Activated CD4-positive, alpha-beta T cell treated with anti-CD3 and anti-CD28 coated beads, Interleukin-10, Interleukin-2, amounts not matched to agents 100 ng/mL and 50 ng/mL, durations not matched to agents 16 hours and 8 hours (primary cell): ENCODE data around the gene ELOA.
"Not testable (repeated sequence)": the region's sequence is repeated elsewhere in the genome, so short reads cannot be mapped to it uniquely, and the experiment has no call there.

Experiments used
- DNase-seq: peaks from one replicate; pipeline ENCODE4 v3.0.0-alpha.2; 2020

The ELOA gene

DNA sequence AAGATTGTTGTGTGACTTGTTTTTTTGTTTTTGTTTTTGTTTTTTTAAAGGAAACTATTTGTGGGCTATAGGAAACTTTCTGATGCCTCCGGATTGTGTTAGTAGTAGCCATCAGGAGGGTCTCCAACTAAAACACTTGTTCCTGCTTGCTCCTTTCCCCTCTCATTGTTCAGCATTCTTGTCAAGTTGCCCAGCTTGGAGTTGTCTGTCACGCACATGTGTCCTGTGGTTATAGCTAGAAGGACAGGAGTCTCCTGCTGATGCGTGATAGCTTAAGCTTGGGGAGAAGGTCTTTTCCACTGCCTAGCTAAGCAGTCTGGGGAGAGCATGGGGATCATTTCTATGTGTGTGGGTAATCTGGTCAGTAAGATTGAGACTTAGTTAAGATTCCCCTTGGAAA is 44.4 kb downstream of the ELOA start:
- DNase-seq, result no peak

DNA sequence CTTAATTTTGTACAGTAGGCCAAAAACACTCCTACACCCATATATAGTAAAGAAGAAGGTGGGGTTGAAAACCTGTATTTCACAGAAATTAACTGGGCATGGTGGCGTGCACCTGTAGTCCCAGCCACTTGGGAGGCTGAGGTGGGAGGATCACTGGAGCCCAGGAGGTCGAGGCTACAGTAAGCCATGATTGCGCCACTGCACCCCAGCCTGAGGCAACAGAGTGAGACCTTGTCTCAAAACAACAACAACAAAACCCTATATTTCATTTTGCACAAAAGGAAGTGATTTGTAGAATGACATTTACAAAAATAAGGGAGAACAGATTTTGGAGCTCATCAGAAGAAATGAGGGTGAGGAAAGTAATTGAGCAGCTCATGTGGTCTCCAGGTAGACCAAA is 45.4 kb downstream of the ELOA start:
- DNase-seq, result no peak

DNA sequence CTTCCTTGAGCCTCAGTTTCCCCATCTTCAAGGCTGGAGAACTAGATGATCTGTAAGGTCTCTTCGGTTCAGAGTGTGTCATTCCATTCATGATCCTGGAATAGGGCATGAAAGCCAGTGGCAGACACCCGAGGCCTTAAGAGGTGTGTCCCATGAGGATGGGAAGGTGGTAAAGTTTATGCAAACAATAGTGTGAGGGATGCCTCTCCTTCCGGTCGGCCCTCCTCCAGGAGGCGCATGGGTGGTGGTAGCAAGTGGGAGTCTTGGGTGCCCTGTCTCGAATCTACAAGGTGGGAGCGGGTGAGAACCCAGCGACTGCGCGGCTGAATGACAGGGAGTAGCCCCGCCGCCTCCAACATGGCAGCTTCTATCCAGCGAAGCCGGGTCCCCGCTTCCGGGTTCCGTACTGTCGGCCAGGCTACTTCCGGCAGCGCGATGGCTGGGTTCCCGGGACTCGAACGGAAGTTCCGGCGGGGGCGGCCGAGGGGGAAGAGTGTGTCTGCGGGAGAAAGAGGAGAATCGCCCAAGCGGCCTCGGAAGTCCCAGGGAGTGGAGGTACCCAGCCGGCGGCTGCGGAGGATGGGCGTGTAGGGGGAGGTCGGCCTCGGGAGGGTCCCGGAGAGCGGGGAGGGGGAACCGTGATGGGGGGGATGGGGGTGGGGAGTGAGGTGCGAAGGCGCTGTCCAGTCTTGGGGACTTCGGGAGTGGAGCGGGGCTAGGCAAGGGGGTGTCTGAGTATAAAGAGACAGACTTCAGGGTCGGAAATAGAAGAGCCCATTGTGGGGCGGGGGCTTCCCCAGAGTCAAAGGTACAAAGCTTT is 47.6 kb downstream of the ELOA start, which contains the start of gene LYPLA2:
TSS of gene LYPLA2 (plus strand) at position 450 of the 820 bp plus-strand sequence. CDS start 1,538 bp downstream, outside the sequence.
- DNase-seq, result peak; percentile 93

DNA sequence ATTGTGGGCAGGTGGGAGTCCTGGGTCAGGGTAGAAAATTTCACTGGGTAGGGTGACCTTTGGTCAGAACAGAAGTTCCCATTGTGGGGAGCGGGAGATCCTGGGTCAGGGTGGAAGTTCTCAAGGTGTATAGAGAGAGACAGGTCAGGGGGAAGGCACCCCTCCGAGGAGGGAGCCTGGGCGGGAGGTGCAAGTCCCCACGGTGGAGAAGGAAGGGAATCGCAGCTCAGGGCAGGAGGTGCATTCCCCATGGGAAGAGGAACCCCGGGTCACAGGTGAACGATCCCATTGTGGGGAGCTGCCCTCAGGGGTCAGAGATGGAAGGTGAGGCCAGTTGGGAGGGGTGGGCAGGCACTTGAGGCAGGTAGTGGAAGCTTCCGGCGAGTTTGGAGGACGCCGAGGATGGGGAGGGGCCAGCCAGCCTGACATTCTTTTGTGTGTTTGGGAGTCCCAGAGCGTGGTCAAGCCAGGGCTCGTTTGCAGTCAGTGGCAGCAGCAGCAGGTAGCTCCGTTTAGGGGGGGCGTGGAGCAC is 48.3 kb downstream of the ELOA start:
- peak; percentile 41 for DNase-seq

DNA sequence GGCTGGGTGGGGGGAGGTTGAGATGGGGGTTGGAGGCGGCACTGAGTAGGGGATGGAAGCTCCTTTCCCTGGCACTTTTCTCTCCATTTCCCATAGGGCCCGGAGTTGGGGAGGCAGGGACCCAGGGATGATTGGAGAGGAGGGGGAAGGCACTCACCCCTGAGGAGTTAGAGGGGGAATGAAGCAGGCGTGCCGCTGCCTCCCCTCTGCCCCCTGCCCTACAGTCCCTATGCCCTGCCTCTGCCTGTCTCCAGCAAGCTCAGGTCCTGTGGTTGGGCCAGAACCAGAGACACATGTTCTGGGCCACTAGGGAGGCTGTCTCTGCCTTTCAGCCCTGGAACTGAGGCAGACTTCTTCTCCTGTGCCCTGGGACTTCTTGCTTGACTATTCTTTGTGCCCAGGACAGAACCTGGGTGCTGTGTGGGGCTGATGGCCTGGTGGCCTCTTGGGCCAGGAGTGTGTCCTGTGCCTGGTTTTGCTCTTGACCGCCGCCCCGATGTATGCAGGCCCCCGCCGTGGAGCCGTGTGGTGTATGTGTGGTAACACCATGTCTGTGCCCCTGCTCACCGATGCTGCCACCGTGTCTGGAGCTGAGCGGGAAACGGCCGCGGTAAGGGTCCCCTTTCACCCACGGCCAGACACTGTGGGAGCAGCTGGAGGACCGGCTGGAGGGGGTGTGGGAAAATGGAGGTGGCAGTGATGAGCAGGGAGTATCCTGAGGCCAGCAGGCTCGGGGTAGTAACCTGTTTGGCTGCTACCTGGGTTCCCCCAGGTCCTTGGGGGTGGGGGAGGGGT is 49.1 kb downstream of the ELOA start:
- DNase-seq, result no peak

DNA sequence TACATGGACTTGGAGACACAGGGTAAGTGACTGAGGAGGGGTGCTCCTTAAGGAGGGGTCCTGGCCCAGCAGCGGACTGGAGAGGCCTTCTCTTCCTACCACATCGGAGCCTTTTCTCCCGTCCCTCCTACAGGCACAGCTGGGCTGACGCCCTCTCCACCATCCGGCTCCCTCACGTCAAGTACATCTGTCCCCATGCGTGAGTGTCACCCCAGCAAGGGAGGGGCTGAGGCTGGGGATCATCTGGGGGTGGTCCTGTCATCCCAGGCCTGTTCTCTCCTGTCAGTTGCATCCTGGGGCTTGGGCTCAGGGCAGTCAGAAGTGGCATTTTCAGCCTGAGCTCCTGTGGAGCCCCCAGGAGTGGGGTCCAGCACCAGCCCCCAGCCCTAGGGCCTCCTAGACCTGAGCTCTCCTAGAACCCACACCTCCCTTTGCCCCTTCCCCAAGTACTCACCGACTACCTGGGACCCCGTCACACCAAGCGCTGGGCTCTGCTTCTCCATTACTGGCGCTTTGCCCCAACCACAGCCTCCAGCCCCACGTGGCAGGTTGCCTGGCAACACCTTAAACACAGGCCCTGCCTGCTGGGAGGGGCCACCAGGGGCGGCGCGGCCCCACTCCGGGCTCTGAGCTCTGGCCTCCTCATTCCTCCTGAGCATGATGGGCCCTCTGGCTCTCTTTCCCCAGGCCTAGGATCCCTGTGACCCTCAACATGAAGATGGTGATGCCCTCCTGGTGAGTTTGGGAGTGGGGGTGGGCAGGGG is 49.9 kb downstream of the ELOA start:
- DNase-seq, result peak; percentile 52

DNA sequence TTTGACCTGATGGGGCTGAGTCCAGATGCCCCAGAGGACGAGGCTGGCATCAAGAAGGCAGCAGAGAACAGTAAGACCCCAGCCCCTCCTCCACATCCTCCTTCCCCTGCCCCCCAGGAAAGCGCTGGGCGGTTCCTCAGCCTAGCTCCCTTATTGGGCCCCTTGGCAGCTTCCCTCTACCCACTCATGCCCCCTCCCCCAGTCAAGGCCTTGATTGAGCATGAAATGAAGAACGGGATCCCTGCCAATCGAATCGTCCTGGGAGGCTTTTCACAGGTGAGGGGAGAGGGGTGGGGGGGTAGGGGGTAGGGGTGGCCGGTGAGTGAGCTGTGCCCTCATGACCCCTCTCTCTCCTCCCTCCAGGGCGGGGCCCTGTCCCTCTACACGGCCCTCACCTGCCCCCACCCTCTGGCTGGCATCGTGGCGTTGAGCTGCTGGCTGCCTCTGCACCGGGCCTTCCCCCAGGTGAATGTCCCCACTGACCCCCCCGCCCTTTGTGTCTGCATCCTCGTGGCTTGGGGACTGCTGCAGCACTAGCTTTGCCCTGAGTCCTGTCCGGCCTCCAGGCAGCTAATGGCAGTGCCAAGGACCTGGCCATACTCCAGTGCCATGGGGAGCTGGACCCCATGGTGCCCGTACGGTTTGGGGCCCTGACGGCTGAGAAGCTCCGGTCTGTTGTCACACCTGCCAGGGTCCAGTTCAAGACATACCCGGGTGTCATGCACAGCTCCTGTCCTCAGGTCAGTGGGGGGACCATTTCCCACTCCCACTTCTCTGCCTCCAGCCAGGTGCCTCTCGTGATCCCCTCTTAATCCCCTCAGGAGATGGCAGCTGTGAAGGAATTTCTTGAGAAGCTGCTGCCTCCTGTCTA is 50.8 kb downstream of the ELOA start:
- no peak for DNase-seq

DNA sequence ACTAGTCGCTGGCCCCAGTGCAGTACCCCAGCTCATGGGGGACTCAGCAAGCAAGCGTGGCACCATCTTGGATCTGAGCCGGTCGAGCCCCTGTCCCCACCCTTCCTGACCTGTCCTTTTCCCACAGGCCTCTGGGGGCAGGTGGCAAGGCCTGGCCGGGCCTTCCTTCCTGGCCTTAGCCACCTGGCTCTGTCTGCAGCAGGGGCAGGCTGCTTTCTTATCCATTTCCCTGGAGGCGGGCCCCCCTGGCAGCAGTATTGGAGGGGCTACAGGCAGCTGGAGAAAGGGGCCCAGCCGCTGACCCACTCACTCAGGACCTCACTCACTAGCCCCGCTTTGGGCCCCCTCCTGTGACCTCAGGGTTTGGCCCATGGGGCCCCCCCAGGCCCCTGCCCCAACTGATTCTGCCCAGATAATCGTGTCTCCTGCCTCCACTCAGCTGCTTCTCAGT is 51.5 kb downstream of the ELOA start:
- not testable (repeated sequence) for DNase-seq

DNA sequence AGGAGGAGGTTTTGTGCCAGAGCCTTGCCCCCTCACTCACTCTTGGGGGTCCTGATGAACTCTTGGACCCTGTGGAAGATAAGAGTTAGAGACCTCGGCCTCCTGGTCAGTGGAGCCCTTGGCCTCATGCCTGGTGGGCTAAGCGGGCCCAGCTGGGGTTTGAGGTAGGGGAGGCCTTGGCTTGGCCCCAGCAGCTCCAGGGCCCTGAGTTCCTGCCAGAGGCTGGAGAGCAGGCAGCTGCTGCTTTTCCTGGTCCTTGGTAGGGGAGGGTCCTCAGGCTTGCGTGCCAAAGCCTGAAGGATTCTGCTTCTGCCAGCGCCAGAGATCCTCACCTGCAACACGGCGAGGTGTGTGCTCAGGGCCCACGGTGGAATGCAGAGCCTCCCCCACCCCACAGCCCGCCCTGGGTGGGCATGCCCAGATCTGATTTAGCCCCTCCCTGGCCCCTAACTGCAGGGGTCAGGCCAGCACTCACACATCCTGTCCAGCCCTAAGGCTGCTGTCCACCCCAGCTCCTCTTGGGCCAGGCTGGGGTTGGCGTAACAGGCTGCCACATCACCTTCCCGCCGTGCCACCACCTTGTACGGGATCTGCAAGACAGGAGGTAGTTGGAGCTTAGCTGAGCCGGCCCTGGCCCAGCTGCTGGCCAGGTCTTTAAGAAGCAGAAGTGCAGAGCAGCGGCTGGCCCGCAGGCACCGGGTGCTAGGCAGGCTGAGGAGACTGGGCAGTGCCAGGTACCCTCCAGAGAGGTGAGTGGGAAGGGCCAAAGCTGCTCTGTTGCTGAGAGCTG is 52.6 kb downstream of the ELOA start:
- DNase-seq, result no peak

DNA sequence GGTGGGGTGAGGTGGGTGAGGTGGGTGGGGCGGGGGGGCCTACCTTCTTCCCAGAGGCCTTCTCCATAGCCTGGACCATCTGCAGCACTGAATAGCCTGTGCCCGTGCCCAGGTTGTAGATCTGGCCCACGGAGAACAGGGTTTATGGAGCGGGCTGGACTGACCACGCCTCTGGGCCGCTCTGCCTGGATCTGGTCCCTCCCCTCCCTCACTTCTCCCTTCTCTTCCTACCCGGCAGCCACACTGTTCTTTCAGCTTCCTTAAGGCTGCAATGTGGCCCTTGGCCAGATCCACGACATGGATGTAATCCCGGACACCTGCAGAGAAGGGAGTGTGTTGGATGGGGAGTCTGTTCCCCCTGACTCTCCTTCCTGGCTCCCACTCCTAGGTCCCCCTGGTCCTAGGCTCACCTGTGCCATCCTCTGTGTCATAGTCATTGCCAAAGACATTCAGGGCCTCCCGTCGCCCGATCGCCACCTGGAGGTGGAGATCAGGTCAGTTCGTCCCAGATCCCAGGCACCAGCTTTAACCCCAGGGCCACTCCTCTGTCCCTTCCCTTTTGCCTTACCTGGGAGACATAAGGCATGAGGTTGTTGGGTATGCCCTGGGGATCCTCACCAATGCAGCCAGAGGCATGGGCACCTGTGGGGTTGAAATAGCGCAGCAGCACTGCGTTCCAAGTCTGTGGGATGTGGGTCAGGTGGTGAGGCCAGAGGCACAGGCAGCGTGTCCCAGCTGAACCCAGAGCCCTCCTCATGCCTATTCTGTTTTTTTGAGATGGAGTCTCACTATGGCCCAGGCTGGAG is 53.4 kb downstream of the ELOA start:
- DNase-seq, result no peak

DNA sequence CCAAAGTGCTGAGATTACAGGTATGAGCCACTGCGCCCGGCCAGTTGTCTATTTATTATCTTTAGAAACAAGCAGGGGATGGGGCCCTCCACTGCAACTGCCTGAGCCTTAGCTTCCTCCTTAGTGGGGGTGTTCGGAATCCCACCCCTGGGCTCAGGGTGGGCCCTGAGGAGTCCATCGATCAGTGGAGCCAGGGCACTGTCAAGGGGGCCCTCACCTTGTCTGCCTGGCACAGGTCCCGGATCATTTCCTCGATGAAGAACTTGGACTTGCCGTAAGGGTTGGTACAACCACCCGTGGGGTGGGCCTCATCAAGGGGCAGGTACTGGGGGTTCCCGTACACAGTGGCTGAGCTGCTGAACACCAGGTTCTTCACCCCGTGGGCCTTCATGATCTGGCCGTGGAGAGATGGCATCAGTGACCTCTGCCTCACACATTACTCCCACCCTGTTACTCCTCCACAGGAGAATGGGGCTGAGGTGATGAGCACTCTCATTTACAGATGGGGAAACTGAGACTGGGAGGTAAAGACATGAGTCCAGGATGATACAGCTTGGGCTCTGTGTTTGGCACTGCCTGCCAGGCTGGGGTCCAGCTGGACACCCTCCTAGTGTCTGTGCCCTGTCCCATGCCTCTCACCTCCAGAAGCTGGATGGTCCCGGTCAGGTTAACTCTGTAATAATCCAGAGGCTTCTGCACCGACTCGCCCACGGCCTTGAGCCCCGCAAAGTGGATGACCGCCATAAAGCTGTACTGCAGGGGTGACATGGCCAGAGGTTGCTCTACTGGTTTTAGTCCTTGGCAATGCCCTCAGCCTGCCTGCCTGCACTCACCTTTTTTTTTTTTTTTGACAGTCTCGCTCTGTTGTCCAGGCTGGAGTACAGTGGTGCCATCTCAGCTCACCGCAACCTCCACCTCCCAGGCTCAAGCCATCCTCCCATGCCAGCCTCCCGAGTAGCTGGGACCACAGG is 54.5 kb downstream of the ELOA start:
- DNase-seq, result no peak

DNA sequence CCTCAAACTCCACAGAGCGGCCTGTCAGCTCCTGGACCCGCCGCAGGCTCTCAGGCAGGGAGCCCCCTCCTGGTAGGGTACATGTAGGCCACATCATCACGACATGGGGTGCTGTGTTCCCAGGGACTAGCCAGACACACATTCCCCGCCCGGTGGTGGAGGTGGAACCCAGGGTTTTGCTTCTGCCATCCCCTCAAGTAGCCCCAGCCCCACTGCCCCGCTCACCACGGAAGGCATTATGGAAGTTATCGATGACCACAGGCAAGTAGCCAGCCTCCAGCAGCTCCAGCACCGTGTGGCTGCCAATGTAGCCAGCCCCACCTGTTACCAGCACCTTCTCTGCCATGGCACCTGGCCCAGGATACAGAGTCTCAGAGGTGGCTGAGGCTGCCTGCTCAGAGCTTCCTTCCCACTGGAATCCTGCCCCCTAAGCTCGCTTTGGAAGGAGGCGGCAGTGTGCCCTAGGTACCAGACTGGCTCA is 55.4 kb downstream of the ELOA start:
- no peak for DNase-seq

DNA sequence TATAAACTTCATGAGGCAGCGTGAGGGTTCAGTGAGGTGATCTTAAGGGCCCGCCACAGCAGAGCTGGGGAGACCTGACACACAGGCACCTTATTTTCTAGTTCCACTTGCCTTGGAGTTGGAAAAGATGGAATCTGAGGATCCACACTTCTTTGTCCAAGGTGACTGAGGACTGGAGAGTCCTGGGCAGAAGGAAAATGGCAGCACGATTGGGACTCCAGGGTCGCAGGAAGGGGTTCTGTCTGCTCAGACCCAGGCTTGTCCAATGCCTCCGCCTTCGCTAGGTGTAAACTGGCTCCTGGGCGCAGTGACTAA is 55.9 kb downstream of the ELOA start:
- DNase-seq, result no peak

DNA sequence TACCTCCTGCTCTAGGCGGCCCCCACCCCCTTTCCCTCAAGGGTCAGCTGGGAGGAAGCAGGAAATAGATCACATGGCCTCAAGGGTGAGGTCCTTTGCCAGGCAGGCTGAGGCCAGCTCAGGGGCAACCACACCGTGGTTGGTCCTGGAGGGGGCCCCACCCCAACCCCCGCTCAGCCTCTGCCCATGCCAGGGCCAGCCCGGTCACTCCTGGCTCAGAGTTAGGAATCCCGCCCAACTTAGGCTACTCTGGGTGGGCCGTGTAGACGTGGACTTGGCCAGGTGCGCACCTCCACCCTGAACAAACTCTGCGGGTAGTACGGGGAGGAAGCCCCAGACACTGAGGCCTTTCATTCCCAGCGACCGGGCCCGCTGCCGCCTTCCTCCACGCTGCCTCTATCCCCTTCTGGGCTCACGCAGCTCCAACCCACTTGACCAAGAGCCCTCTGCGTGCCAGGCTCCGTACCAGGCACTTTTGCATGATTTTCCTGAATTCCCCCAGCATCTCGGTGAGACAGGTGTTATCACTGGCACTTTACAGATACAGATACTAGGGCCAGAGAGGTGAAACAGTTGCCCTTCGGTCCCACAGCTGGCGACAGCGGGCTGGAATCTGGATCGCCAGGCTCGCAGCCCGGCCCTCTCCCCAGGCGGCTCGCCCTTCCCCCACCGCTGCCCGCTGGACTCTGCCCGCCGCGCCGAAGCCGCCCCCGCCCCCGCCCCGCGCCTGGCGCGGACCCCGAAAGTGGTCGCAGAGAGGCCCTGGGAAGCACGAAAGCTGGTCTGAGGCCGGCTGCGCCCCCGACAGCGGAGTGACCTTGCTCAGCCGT is 56.5 kb downstream of the ELOA start:
- DNase-seq, result peak; percentile 78

DNA sequence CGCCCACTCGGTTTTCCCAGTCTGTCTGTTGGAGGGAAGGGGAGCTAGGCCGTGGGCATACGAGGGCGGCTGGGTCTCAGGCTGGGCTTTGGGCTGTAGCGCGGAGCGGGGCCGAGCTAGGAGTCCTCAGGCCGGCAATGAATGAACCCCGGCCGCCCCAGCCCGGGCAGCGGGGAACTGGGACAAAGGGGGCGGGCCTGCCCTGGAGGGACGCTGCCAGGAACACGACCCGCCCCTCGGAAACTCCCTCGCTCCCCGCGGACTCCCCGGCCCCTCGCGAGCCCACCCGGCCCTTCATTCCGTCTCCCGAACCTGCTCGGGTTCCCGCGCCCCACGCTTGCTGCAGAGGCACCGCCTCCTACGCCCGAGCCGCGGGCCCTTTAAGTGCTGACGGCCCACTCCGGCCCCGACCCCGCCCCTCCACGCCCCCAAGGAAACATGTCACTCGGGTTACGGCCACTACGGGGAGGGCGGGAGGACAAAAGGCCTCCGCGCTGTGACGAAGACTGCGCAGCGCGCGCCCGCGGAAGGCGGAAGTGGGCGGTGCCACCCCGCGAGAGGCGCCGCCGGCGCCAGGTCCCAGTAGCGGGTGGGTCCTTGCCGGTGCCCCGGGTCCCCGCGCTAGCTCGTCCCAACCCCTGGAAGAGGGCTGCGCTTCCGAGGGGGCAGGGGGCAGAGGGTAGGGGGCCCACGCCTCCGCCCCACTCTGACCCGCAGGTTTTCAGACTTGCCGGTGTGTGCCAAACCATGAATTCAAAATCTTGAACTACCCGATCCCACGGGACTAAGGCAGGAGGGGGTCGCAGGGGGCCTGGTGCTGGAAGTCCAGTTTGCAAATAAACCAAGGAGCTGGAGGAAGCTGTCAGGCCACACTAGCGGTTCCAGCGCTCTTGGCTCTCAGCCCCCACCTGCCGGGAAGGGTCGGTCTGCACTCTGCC is 57.4 kb downstream of the ELOA start, which contains the start of gene GALE:
TSS of gene GALE (minus strand) at position 355 of the 938 bp plus-strand sequence. CDS start 1,747 bp downstream, outside the sequence.
- peak; percentile 98 for DNase-seq

DNA sequence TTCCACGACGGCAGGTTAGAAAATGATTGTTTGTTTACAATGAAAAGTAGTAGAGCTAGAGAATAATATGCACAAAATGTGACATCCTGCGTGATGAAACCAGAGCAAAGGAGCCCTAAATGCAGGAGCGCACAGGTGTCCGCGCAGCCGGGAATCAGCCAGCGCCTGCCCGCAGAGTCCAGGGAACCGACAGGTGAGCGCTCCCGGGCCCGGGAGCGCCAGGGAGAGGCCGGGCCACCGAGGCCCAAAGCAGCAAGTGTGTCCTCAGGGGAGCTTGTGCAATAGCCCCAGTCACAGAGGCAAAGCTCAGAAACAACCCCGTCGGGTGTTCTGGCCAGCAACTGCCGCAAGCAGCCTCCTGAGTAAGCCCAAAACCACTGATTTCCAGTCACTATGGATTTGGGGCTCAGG is 58.1 kb downstream of the ELOA start:
- no peak for DNase-seq

DNA sequence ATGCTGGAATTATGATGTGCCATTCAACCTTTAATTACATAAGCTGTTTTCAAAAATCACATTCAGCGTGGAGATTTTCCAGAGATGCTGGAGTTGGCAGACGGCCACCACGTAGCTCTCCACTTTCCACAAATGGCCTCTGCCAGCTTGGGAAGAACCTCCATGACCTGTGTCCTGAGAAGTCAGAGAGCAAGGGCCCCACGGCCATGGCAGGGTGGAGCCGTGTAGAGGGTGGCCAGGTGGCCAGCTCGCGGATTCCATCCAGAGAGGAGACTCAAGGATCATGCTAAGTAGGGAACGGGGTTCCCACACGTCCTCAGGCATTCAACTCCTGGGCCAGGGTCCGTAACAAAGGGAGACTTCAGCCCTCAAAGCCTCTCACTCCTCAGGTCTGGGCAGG is 58.6 kb downstream of the ELOA start:
- DNase-seq, result no peak
